T1000 (cell line): Measurements from ENCODE around the gene CEP68.
"Not testable (repeated sequence)": the region's sequence is repeated elsewhere in the genome, so short reads cannot be mapped to it uniquely, and the experiment has no call there.

Source experiments
- DNase-seq: peaks from one replicate; lab custom pipeline; 2025; ENCODE audit warnings: mixed read lengths; lab: John Stamatoyannopoulos, UW

Gene CEP68

GRCh38 chr2:65056215-65057053 lies at the start of gene CEP68:
TSS of gene CEP68 (plus strand) at chr2:65056416. CDS start at chr2:65069445, 13,029 bp downstream.
- DNase-seq: peak; percentile 92

- no peak for DNase-seq
Measured at GRCh38 chr2:65013776-65014175, 42.4 kb upstream of the CEP68 start.

GRCh38 chr2:65015731-65016130 lies 40.5 kb upstream of the CEP68 start:
- DNase-seq: no peak

DNA sequence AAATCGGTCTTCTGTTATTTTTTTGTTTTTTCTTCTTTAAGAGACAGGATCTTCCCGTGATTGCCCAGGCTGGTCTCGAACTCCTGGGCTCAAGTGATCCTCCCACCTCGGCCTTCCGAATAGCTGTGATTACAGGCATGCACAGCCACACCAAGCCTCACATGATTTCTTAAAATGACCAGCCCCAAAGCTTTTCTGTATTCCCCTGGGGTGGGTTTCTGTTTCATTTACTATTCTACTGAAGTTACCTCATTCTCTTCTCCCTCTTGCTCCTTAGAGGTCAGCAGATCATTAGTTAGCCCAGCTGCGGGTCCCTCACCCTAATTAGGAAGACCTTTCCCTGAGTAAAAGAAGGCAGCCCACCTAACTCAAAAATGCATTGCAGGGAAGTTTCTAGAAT lies 39.4 kb upstream of the CEP68 start:
- DNase-seq: no peak

GRCh38 chr2:65017335-65017734 lies 38.9 kb upstream of the CEP68 start:
- DNase-seq: no peak

DNA sequence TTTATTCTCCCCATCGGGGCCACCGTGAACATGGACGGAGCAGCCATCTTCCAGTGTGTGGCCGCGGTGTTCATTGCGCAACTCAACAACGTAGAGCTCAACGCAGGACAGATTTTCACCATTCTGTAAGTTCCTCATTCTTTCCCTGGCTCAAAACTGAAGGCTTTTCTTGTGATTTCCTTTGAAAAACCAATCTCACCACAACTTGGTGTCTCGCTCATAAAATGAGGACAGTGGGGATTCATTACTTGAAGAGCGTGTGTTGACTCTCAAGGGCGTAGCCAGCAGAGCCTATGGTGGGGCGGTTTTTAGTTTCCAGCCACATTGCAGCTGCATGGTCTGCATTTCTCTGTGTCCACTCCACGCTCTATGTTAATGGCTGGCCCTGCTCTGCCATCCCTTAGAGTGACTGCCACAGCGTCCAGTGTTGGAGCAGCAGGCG lies 38.1 kb upstream of the CEP68 start:
- DNase-seq: no peak

DNA sequence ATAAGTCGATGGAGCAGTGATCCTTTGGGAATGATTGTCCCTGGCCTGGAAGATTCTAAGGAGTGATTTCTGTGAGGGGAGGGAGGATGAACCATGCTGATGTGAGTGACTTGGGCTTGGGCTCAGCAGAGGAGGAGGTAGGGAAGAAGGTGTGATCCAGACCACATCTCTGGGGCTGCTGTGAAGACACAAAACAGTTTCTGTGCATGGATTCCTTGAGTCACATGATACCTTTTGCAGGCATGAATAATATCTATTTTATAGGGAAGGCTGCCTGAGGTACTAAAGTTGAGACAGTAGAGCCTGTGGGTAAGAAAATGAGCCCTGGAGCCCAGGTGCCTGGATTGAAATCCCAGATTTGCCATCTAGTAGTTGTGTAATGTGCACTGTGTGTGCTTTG lies 37.2 kb upstream of the CEP68 start:
- no peak for DNase-seq

- no peak for DNase-seq
Measured at GRCh38 chr2:65019675-65020195, 36.5 kb upstream of the CEP68 start.

GRCh38 chr2:65020251-65020650 lies 36.0 kb upstream of the CEP68 start:
- DNase-seq: not testable (repeated sequence)

GRCh38 chr2:65020943-65021528 lies 35.2 kb upstream of the CEP68 start:
- DNase-seq: no peak

GRCh38 chr2:65021709-65022108 lies 34.5 kb upstream of the CEP68 start:
- DNase-seq: no peak

GRCh38 chr2:65022189-65022588 lies 34.0 kb upstream of the CEP68 start:
- no peak for DNase-seq

DNA sequence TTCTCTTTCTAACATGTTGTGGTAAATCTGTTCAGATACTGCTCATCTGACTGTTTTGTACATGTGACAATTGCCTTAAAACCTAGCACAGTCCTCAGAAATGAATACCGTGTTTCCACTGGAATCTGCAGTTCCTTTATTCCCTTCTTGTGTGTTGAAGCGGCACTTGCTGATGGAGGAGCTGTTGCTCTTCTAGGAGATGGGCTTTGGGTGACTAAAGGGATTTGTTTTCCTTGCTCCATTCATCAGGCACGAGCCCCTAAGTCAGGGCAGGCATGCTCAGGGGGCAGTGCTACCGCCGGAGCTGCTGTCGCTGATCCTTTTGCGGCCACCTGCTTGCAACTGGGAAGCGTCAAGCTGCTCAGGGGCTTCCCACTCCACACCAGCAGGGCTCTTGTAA lies 32.5 kb upstream of the CEP68 start:
- no peak for DNase-seq

DNA sequence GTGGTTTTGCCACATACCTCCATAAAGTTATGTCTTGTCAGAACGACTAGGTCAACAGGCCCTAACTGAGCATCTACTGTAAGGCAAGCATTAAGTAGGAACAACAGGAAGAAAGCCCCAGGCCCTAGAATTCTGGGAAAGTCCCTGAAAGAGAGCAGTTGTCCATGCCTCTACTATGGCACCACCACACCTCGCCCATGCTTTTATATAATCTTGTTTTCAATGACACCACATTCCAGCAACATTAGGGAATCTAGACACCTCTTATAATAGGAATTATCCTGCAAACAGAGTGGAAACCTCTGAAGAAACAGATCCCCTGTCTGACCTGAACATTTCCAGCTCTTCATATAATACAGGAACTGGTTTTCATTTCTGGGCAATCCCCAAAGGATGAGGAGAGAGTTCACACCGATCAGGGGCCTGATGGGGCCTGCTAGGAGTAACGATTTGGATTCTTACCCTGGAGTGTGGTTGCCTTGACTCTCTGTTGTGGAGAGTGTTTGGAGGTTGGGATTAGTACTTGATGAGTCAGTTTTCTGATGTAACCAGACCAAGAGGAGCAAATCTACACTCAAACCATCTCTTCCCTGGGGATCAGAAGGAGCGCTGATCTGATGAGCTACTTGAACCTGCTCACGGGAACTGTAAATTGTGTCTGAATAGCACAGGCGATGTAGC lies 31.9 kb upstream of the CEP68 start:
- DNase-seq: peak; percentile 39

DNA sequence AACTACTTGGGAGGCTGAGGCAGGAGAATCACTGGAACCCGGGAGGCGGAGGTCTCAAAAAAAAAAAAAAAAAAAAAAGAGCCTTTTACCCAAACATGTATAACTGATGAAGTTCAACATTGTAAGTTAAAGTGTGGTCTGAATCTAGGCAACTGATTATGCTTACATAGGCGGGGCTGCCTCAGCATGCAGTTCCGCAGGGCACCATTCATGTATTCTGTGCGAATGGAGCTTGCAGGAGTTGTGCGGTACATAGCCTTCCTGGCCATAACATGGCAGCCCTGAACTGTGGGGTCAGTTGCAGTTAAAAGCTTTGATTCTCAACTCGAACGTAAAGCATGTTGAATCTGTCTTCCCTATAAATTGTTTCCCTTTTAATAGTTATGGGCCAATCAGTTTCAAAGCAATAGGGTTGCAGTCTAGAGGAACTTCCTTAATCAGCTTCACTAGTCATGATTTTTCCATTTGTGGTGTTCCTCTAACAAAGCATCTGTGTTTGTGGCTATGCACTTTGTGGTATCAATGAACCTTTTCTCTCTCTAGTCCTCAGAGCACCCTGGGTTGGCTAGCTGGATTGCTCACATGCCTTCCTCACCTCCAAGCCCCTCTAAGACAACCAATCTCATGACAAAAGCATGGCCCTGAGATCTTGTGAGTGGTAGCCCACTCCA lies 30.6 kb upstream of the CEP68 start:
- no peak for DNase-seq

DNA sequence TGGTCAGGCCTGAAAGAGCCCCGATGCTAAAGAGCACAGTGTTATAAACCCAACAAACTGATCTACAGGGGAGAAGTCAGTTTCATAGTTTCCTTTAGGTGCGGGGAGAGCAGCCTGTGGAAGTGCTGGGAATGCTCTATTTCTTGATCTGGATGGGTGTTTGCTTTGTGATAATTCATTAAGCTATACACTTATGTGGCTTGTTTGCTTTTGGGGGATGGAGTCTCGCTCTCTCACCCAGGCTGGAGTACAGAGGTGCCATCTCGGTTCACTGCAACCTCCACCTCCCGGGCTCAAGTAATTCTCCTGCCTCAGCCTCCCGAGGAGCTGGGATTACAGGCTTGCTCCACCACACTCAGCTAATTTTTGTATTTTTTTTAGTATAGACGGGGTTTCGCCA lies 30.1 kb upstream of the CEP68 start:
- DNase-seq: no peak

DNA sequence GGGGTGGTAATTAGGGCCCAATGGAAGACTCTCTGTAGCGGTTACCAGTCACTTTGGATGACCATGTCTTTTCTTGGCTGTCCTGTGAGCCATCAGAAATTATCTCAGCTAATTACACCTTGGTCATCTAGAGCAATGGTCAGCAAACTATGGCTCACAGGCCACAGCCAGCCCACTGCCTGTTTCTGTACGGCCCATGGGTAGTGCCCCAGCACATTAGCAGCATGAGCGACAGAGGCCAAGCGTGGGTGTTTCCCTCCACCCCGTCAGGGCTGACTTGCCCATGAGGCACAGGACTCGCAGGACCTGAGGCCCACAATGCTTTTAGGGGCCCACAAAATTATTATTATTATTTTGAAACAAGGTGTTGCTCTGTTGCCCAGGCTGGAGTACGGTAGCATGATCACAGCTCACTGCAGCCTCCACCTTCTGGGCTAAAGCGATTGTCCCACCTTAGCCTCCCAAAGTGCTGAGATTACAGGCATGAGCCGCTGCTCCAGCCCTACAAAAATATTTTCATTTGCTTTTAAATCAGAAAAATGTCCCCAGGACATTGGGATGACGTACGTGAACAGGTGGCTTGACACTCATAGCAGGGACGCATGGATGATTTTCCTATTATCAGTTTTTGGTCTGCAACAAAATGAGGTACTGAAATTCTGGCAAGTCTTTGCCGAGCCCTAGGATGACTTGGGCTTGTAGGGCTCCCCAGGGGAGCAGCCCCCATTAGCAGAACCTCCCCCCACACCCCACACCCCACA lies 29.3 kb upstream of the CEP68 start:
- no peak for DNase-seq

DNA sequence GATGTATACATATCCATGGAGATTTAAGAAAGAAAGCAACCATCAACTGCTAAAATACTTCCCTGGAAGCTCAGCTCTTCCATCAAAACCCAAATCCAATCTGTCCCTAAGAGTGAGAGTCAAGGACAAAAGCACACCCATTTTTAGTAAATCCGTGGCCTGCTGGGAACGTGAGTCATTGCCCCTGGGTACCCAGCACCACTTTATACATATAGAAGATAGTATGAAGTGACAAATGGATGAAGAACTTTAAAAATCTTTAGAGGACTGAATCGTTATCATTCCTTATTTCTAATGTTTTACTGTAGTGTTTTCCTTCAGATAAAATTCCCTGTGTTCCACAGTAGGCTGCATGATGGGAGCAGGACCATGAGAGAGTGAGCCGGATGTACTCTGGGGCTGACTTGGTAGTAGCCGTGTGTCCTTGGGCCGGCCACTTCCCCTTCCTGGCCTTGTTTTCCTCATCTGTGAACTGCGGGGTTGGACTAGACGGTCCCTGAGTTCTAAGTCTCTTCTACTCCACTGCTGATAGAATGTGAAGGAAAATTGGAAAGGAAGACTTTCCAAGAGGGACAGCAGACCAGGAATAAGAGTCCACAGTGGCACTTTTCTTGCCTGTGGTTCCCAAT lies 28.5 kb upstream of the CEP68 start:
- DNase-seq: no peak

- no peak for DNase-seq
Measured at GRCh38 chr2:65030476-65031332, 25.5 kb upstream of the CEP68 start.
